ENCODE results near the gene DUSP9.

DNA sequence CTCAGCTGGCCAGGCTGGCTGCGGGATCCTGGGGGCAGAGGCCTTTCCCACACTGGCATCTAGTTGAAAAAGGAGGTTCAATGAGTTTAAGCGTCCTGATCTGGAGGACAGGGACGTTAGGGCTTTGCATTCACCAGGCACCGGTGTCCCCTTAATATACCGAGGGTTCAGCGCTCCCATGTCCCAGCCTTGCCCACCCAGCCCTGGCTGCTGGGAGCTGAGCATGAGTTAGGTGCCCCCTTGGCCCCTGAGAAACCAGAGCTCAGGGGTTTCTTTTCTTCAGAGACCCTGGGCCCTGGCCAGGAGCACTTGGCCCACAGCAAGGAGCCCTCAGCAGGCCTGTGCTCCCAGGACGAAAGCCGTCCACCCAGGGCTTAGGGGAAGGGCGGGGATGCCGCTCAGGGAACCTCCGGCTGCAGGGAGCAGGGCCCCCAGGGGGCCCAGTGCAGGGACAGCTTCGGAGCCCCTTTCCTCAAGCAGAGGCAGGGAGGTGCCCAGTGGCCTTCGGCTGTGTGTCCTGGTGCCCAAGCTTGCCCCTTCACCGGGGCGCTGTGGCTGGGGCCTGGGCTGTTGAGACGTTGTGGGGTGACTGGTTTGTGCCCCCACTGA lies 20.9 kb upstream of the DUSP9 start:
- TF ChIP-seq POLR2A (IDR thresholded peaks at IDR 0.05; ENCODE audit: extremely low read depth, insufficient read length): no peak
- TF ChIP-seq, protein P1, sequence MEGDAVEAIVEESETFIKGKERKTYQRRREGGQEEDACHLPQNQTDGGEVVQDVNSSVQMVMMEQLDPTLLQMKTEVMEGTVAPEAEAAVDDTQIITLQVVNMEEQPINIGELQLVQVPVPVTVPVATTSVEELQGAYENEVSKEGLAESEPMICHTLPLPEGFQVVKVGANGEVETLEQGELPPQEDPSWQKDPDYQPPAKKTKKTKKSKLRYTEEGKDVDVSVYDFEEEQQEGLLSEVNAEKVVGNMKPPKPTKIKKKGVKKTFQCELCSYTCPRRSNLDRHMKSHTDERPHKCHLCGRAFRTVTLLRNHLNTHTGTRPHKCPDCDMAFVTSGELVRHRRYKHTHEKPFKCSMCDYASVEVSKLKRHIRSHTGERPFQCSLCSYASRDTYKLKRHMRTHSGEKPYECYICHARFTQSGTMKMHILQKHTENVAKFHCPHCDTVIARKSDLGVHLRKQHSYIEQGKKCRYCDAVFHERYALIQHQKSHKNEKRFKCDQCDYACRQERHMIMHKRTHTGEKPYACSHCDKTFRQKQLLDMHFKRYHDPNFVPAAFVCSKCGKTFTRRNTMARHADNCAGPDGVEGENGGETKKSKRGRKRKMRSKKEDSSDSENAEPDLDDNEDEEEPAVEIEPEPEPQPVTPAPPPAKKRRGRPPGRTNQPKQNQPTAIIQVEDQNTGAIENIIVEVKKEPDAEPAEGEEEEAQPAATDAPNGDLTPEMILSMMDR (IDR thresholded peaks at IDR 0.05; ENCODE audit: low read depth, low read length): no peak

Data from NB4 (cell line).